SH-SY5Y (cell line): ENCODE data around the gene CCSER1.

ENCODE experiments used
- GATA2 ChIP-seq: IDR thresholded peaks from 2 replicates; pipeline ENCODE4 v1.6.1; 2011; ENCODE audit warnings: mild to moderate bottlenecking, low read depth, low read length
- GATA3 ChIP-seq: IDR thresholded peaks from 2 replicates; pipeline ENCODE4 v1.6.1; 2011; ENCODE audit warnings: low read depth, mild to moderate bottlenecking, low read length, moderate library complexity

DNA sequence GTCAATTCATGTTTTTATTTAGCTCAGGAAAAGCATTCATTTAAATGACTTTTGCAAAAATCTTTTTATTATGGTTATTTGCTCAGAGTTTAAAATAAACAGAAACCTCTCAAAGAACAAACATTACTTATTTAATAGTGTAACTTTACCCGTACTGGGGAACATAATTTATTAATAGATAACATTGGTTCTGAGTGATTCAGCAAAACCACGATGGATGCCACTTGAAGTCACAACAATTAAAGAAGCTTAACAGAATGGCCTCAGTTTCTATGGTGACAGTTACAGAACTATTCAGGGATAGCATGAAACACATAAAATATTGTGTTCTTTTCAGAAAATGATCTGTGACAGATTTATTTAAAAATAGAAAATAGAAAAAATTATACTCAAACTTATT, 368.7 kb downstream of the CCSER1 start:
- TF ChIP-seq GATA3 (no peak), GATA2 (no peak)
